Lower lobe of right lung (tissue), 2 donors: ENCODE measurements around the gene PLA2G2C. TPM values are rescaled to one million over a fixed set of nuclear protein-coding genes. Genes with fewer than 3 reads are reported as not detected.

Experiments
- ATAC-seq, 2 donors: fragments of 200-7000 bp; cut with Tn5 transposase; one replicate each; pipeline ENCODE4 v1.9.1; 2020 to 2022; ENCODE audit warnings: mild to moderate bottlenecking in 2 of 2, moderate library complexity in 2 of 2
- DNase-seq: peaks from one replicate; pipeline ENCODE4 v3.0.0-alpha.2; 2020
- H3K27ac ChIP-seq: fragments of 200-600 bp; one replicate; pipeline ENCODE4 v1.8.0; 2022
- H3K27me3 ChIP-seq: fragments of 200-600 bp; one replicate; pipeline ENCODE4 v1.8.0; 2022; ENCODE audit warnings: low read depth
- H3K36me3 ChIP-seq: fragments of 200-600 bp; one replicate; pipeline ENCODE4 v1.8.0; 2022; ENCODE audit warnings: mild to moderate bottlenecking
- H3K4me1 ChIP-seq: fragments of 200-600 bp; one replicate; pipeline ENCODE4 v1.8.0; 2022
- H3K4me3 ChIP-seq: fragments of 200-600 bp; one replicate; pipeline ENCODE4 v1.8.0; 2022; ENCODE audit warnings: mild to moderate bottlenecking
- H3K9me3 ChIP-seq: fragments of 200-600 bp; one replicate; pipeline ENCODE4 v1.8.0; 2022
- intact Hi-C: fragments of 100-400 bp; cut with DNase I; formaldehyde crosslinking; loops from one replicate; pipeline ENCODE4 v1.11.0; 2022
- total RNA-seq: library from RNA; stranded (reverse); fragmentation: NEBNext Ultra II Directional; extraction: Animal tissue kit (Norgen Biotek cat#: 25700); gene quantifications from one replicate; pipeline ENCODE4 v1.2.1, GENCODE V29; 2021
- TF ChIP-seq, protein P1 (sequence below): fragments of 200-600 bp; IDR thresholded peaks from one replicate; pipeline ENCODE4 v1.8.0; 2022; ENCODE audit warnings: antibody characterized with exemption, mild to moderate bottlenecking
- donor health status: DM: no; HTN: yes; CAD: no; lungs with severe emphysema.

The PLA2G2C gene
- total RNA-seq, 1 donor from 2014 or later = not detected

DNA sequence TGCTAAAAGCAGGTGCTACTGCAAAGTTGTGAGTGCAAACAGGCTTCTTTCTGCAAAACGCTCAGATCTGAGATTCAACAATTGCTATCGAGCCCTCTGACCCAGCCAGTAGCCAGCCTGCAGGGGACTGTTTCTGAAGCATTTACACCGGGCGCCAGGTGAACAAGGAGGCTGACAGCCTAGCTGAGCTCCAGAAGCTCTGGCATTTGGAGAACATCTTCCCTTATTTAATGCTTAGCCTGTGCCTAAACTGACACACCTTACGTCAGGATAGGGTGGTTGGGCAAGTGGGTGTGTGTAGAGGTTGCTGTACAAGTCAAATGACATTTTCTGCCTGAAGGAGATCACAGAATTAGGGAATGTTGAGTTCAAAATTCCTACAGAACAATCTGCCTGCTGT is 15.8 kb upstream of the PLA2G2C start:
- Histone ChIP-seq H3K27ac (no peak overlapping the region), H3K9me3 (no peaks in the 10 kb centered on the region), H3K27me3 (peaks cover 3% of the 10 kb centered on the region), H3K4me1 (no peaks in the 10 kb centered on the region), H3K4me3 (no peak overlapping the region), H3K36me3 (no peaks in the 10 kb centered on the region)
- TF ChIP-seq, protein P1, sequence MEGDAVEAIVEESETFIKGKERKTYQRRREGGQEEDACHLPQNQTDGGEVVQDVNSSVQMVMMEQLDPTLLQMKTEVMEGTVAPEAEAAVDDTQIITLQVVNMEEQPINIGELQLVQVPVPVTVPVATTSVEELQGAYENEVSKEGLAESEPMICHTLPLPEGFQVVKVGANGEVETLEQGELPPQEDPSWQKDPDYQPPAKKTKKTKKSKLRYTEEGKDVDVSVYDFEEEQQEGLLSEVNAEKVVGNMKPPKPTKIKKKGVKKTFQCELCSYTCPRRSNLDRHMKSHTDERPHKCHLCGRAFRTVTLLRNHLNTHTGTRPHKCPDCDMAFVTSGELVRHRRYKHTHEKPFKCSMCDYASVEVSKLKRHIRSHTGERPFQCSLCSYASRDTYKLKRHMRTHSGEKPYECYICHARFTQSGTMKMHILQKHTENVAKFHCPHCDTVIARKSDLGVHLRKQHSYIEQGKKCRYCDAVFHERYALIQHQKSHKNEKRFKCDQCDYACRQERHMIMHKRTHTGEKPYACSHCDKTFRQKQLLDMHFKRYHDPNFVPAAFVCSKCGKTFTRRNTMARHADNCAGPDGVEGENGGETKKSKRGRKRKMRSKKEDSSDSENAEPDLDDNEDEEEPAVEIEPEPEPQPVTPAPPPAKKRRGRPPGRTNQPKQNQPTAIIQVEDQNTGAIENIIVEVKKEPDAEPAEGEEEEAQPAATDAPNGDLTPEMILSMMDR = no peak
- DNase-seq (no peak), ATAC-seq (no peak)
- intact Hi-C loops = no loop called here

DNA sequence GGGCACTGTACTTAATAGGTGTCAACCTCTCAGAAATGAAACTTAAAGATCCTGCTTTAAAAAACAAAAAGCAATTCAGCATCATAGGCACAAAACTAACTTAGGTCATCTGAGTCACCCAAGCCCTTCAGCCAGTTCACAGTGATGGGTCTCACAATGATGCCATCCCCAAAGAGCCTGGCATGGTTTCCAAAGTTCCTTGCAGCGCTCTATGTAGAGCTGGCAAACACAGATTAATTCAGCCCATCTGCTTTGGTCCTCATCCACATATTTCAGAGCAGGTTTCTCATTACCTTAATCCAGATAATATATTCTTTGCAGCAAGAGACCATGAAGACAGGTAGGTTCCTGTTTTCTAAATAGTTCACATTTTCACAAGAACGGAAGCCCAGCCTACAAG is 14.6 kb upstream of the PLA2G2C start:
- TF ChIP-seq, protein P1 = no peak
- Histone ChIP-seq H3K4me1 (no peaks in the 10 kb centered on the region), H3K9me3 (no peaks in the 10 kb centered on the region), H3K4me3 (no peak overlapping the region), H3K36me3 (no peaks in the 10 kb centered on the region), H3K27me3 (peaks cover 3% of the 10 kb centered on the region), H3K27ac (no peak overlapping the region)
- ATAC-seq = no peak
- DNase-seq = no peak
- intact Hi-C loops = no loop called here

- no peaks in the 10 kb centered on the region for H3K36me3 ChIP-seq
- DNase-seq = no peak
- H3K9me3 ChIP-seq = no peaks in the 10 kb centered on the region
- TF ChIP-seq, protein P1 = no peak
- H3K4me1 ChIP-seq = peaks cover 3% of the 10 kb centered on the region
- H3K27me3 ChIP-seq = peaks cover 3% of the 10 kb centered on the region
- intact Hi-C loops = no loop called here
- no peak overlapping the region for H3K4me3 ChIP-seq
- ATAC-seq = no peak
- H3K27ac ChIP-seq = no peak overlapping the region
These were observed 13.5 kb upstream of the PLA2G2C start for GRCh38 chr1:20199840-20200239.

- Histone ChIP-seq H3K27ac (no peak overlapping the region), H3K36me3 (no peaks in the 10 kb centered on the region), H3K4me3 (no peak overlapping the region), H3K27me3 (peaks cover 3% of the 10 kb centered on the region), H3K4me1 (peaks cover 7% of the 10 kb centered on the region), H3K9me3 (no peaks in the 10 kb centered on the region)
- DNase-seq (no peak), ATAC-seq (no peak)
- intact Hi-C loops = no loop called here
- TF ChIP-seq, protein P1 = no peak
These were observed 13.1 kb upstream of the PLA2G2C start for GRCh38 chr1:20199403-20199802.

- H3K27me3 ChIP-seq = peaks cover 3% of the 10 kb centered on the region
- no peak for ATAC-seq
- no peaks in the 10 kb centered on the region for H3K9me3 ChIP-seq
- H3K36me3 ChIP-seq = no peaks in the 10 kb centered on the region
- DNase-seq = no peak
- peaks cover 10% of the 10 kb centered on the region for H3K4me1 ChIP-seq
- no peak overlapping the region for H3K27ac ChIP-seq
- H3K4me3 ChIP-seq = no peak overlapping the region
- TF ChIP-seq, protein P1 = no peak
- intact Hi-C loops = no loop called here
These were observed 12.6 kb upstream of the PLA2G2C start for GRCh38 chr1:20198918-20199317.

DNA sequence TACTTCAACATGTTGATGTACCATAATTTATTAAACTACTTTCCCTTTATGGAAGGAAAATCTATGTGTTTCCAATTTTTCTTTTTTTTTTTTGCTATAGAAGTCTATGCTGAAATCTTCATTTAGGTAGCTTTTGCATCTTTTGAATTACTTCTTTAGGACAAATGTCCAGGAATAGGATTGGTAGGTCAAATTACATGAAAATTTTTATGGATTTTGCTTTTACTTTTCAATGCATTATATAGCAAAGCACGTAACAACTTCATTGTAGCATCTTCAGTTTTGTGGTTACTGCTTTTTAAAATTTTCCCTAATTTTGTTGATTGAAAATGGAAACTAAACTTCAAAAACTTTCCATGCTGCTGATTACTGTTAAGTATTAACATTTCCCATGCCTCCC is 12.0 kb upstream of the PLA2G2C start:
- ATAC-seq (no peak), DNase-seq (no peak)
- TF ChIP-seq, protein P1 = no peak
- Histone ChIP-seq H3K4me1 (peaks cover 10% of the 10 kb centered on the region), H3K27me3 (peaks cover 3% of the 10 kb centered on the region), H3K9me3 (no peaks in the 10 kb centered on the region), H3K27ac (no peak overlapping the region), H3K36me3 (no peaks in the 10 kb centered on the region), H3K4me3 (no peak overlapping the region)
- intact Hi-C loops = no loop called here
